GM23248 (cell line): ENCODE data around the gene ARL5B.

ENCODE experiments used
- EZH2 ChIP-seq: fragments of 200-600 bp; sonication (generic); IDR thresholded peaks from 2 replicates; pipeline ENCODE4 v1.6.1; 2018; ENCODE audit warnings: antibody characterized with exemption, mild to moderate bottlenecking; ENCODE audit not compliant: insufficient read depth, poor library complexity, severe bottlenecking
- EZH2phosphoT487 ChIP-seq: fragments of 200-600 bp; sonication (generic); IDR thresholded peaks from 2 replicates; pipeline ENCODE4 v1.6.1; 2018; ENCODE audit warnings: antibody characterized with exemption, moderate library complexity, mild to moderate bottlenecking, low read depth; ENCODE audit not compliant: insufficient read depth

DNA sequence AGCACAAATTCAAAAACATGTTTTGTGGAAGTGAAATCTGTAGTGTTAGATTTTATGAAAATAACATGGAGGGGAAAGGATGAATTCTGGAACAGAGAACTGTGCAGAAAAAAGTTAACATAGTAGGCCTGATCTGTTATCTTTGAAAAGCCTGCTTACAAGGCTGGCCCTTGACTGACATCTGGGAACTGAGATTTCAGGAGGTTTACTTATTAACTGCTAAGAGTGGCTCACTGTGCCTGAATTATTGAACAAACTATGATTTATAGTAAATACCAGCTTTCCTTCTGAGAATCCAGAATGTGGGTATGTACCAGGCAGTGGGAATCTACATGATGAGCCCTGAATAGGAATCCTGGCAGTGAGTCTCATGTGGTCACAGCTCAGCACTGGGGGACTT, 38.4 kb upstream of the ARL5B start:
- TF ChIP-seq EZH2 (no peak), EZH2phosphoT487 (no peak)
